ENCODE data around the gene TIMM44.

GRCh38 chr19:7943444-7944176 lies at the start of gene TIMM44:
- TF ChIP-seq CTCF (IDR thresholded peaks at IDR 0.05; ENCODE audit: extremely low read depth in 1 of 2, insufficient read depth in 1 of 2, low read depth in 1 of 2, low read length in 2 of 2): no peak
- no peak for TF ChIP-seq JUN (IDR thresholded peaks at IDR 0.05; ENCODE audit: borderline replicate concordance, insufficient read depth, insufficient read length, low read depth)
- no peak for TF ChIP-seq EZH2 (IDR thresholded peaks at IDR 0.05; ENCODE audit: borderline replicate concordance, low read depth, low read length, severe bottlenecking)
- TF ChIP-seq POLR2A (IDR thresholded peaks at IDR 0.05; ENCODE audit: low read depth, low read length): peak; percentile 96
- TF ChIP-seq MAX (IDR thresholded peaks at IDR 0.05; ENCODE audit: insufficient read depth, insufficient read length): peak; percentile 88
- peak; percentile 80 for TF ChIP-seq POLR2AphosphoS5 (IDR thresholded peaks at IDR 0.05; ENCODE audit: insufficient read depth, low read depth, low read length)
